Activated effector memory CD4-positive, alpha-beta T cell treated with Interleukin-2 at 50 U/mL for 16 hours (primary cell): ENCODE data around the gene CACNA1C.
"Not testable (repeated sequence)": the region's sequence is repeated elsewhere in the genome, so short reads cannot be mapped to it uniquely, and the experiment has no call there.

ENCODE experiments used
- DNase-seq: peaks from one replicate; pipeline ENCODE4 v3.0.0-alpha.2; 2020

Gene CACNA1C

DNA sequence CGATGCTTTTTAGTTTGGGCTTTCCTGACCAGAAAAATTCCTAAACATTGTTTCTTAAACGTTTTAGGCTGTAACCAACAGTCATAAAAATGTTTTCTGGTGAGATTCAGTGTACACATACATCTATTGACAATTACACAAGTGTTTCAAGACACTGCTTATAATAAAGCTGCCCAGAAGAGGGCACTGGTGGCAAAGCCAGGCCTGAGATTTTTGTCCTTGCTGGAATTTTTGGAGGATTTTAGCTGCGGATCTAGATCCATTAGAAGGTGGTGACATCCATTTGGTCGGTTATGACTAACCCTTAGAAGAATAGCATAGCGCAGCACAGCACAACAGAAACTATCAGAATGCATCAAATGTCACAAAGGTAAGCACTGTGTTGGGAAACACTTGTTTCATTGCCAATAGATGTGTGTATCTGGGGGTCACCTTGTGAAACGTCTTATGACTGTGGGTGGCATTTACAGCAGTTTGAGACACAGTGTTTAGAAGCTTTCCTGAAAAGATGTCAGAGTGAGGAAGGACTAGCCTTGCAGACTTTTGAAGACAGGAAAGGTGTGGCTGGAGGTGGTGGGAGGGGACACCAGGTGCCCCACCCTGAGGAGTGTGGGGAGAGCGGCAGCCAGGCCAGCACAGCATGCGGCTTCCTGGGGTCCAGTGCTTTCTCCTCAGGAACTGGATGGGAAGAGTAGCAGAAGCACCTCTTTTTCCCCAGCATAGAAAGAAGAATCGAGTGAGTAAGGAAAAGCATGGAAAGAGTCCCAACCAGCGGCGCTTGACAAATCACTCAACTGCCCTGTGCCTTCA, 687.2 kb downstream of the CACNA1C start:
- no peak for DNase-seq

DNA sequence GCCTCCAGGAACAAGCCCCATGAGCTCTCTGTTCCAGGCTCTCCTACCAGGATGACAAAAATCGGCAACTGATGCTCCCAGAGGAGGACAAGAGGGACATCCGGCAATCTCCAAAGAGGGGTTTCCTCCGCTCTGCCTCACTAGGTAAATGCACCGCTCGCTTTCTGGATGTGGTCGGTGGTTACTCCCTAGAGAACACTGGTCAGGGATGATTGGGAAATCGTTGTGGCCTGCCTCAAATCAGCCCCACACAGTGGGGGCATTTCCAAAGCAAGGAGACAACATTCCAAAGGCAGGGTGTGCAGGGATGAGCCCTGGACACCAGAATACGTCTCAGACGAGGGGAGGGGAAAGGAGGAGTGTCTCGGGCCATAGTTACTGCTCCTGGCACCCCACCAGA, 689.2 kb downstream of the CACNA1C start:
- not testable (repeated sequence) for DNase-seq

DNA sequence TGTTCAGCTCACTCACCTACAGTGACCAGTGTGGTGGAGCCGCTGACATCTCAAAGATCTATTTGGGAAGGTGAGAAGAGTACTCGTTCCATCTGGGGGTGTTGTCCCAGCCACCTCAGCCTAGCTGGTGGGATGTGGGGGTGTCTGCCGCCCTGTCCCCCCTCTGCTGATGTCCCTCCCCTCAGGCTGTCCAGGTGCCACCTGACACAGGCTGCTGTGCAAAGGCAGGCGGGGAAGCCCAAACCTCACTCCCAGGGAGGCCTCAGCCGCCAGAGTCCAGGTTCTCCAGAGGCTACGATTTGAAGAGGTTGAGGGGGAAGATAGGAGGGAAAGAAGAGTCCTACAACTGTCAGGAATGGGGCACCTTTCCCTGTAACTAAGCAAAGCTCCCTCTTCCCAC, 690.7 kb downstream of the CACNA1C start:
- no peak for DNase-seq

DNA sequence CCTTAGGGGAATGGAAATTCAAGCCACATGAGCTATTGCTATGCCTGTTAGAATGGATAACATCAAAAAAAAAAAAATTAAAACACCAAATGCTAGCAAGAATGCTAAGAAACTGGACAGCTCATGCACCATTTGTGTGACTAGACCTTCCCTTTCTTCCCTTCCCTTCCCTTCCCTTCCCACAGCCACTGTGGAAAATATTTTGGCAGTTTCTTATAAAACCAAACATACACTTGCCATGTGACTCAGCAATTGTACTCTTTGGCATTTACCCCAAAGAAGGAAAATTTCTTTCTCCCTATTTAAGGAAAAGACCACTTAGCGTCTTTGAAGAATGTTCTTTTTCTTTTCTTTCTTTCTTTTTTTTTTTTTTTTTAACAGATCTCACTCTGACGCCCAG, 692.9 kb downstream of the CACNA1C start:
- no peak for DNase-seq
